ELR (cell line): ENCODE data around the gene UBE2E2.

Experiments used
- DNase-seq: peaks from one replicate; pipeline ENCODE4 v3.0.0-alpha.2; 2015; ENCODE audit warnings: low read depth

Gene UBE2E2

DNA sequence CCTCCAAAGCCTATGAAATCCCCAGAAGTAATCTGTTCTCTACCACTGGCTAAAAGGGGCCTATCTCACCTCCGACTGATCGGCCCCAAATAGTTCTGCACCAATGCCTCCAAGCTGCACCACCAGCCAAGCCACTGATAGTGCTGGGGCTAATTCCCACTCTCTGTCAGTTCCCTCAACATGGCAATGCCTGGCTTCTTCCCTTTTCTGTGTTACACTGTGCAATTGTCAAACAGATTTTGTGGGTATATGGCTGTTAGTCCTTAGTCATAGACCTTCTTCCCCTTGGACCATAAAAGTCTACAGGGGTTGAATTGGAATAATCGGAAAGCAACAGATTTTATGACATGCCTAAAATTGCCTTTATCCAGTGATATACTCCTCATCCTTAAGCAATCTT is 9.3 kb upstream of the UBE2E2 start:
- no peak for DNase-seq

DNA sequence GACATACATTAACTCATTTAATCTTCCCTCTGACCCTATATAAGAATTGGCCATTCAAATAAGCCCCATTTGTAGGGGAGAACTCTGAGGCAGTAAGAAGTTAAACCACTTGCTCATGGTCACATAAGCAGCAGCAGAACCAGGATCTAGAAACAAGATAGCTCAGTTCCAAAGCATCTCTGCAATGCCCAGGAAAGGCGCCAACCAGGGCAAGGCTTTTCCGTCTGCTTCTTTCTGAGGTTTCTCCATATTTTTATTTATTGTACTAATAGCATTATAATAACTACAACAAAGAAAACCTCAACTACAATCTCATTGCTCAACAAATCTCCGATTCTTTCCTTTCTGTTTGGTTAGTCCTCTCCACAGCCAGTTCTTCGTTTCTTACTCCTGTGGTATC is 4.3 kb upstream of the UBE2E2 start:
- no peak for DNase-seq

DNA sequence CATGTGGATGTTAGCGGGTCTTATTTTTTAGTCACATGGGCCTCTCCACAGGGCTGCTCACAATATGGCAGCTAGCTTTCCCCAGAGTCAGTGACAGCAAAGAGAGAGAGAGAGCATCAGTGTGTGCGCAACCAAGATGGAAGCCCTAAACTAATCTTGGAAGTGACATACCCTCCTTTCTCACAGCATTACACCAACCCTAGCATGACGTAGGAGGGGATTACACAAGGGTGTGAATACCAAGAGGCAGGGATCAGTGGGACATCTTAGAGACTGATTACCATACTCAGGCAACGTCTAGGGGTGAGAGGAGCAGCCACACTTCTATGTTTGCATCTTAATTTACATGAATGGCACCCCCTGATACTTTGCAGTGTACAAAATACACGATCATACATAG is 3.5 kb upstream of the UBE2E2 start:
- no peak for DNase-seq

DNA sequence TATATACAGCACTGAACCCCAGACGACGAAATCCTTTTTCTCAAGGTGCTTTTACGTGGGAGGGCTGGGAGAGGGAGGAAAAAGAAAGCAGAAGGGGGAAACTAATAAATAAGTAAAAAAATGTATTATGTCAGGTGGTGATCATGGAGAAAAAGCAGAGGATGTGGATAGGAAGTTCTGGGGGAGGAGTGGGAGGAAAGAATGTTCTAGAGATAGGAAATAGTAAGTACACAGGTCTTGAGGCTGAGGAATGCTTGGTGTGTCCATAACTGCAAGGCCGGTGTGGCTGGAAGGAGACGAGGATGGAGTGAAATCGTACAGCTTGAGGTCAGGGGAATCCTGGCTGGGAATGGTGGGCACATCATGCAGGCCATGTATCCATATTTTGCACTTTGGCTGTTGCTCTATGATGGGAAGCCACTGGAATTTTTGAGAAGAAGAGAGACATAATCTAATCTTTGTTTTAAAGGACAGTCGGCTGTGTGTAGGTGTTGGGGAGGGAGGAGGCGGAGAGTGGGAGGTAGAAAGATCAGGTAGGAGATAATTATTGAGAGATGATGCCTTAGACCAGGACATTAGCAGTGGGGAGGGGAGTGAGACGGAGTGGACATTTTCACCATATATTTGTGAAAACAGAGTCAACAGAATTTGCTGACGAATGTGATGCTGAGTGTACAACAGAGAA is 1.8 kb upstream of the UBE2E2 start:
- no peak for DNase-seq

DNA sequence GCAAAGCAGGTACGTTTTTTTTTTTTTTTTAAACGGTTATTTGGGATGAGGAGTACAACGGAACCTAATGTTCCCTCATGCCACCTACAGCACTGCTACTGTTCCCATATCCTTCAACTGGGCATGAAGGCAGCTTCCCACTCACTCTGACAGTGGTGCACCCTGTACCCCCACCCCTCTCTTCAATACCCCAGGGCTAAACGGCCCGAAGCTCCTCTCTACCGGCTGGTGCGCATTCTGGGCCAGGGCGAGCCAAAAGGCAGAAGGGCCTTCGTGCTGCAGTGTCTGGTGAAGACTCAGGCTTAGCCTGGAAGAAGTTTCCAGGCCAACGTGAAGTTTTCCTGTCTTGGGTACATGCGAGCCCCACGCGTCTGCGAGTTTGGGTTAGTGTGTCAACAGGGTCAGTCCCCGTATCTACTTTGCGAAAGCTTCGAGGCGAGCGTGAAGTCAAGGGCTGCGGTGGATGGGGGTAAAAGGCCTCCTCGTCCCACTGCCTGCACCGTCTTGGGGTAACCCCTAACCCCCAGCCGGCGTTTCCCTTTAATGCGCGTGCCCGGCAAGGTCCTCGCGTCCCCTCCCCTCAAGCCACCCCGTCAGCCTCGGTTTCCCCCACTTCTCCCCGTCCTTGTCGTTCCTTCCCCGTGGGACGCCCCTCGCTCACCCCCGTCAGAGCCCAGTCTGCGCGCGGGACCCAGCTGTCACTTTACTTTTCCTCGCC is 765 bp upstream of the UBE2E2 start:
- DNase-seq: peak; percentile 35

DNA sequence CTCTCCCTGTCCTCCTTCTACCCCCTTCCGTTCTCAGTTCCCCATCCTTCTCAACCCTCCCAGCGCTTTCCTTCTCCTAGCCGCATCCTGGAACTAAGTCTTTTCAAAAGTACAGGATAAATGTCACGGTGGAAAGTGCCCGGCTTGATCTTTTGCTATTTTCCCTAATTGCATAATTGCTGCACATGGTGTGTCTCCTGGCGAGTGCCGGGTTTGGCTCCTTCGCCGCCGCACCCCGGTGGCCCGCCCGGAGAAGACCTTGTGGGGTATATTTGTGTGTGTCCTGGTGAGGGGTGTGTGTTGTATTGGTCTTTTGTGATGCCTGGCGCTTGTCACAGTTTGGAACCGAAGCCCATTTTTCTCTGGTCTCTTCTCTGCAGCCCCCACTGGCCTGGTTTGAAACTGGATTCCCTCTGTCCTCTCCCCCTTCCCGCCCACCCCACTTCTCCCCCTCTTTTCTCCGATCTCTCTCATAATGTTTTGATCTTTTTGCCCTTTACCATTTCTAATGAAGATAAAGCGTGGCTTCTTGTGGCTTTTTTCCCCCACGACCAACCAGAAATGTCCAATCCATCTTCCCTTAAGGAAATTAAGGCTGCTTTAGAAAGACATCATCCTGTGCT is 692 bp downstream of the UBE2E2 start:
- DNase-seq: peak; percentile 40

DNA sequence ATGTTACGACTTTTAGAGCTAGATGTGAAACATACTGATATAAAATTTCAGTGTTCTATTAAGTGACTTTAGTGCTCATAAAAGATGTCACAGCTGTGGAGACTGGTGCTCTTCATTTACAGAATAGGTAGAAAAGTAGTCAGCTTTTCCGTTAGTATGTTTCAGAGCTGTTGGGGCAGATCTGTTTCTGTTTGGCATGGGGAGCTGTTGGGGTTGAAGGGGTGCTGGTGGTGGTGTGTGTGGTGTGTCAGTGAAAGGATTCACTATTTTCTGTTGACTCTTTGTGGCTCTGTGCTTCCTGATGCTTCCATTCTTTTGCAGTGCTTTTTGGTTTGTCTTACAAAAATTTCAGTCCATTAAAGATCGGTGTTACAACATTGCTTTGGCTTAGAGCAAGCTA is 3.2 kb downstream of the UBE2E2 start:
- no peak for DNase-seq

DNA sequence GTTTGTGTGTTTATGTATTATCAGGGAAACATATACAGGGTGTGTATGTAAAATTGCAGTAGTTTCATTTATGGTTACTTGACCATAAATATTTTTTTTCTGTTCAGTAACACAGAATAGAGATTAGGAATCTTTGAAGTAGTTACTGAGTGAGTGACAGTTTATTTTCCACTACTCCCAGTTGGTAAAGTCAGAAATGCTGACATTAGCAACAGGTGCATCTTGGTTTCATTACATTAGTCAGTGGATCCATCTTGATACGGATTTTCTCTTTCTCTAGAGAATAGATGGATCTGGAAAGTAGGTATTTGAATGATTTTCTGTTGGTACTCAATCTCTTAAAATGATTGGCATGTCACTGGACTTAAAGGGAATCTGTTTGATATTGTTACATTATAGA is 6.0 kb downstream of the UBE2E2 start:
- DNase-seq: no peak

DNA sequence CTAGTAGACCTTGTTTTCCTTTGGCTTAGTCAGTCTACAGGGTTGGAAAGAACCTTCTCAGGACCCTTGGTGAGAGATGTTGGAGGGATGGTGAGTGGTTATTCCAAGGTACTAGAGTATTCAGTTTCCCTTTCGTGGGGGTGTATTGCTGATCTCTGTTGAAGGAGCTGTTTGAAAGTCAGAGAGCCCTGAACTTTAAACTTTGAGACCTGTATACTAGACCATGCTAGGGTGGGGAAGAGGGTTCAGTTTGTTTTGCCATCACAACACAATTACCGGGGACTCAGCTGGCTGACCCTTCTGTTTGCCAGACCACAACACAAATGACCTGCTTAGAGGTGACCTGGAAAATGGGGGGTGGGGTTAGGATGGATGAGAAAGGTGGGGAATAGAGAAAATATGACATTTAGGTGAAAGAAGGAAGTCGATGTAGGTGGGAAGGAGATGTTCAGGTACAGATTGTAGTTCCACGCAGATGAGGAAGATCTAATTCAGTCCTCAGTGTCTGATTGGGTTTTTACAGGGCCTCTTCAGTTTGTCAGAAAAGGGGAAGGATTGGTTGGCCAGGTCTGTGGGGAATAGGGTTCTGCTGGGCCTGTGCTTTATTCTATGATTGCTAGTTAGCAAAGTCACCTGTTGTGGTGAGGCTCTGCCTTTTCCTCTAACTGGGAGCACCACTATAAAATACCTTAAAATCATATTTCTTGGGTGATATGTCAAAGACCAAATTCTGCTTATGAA is 6.8 kb downstream of the UBE2E2 start:
- DNase-seq: no peak

DNA sequence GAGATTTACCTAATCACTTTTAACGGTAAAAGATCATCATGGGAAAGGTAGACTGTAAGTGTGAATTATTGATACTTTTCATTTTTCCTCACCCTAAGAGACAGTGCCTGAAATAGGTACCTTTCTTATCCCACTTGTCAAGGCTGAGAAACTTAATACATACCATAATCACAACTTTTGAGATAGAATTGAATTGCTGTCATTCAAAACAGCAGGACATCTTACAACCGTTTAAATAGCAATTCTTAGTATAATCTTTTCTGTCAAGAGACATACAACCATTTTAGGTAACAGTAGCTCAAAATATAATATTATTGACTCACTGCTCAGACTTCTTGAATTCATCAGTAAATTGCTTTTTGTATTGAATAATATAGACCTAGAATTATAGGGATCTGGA is 10.7 kb downstream of the UBE2E2 start:
- DNase-seq: no peak

DNA sequence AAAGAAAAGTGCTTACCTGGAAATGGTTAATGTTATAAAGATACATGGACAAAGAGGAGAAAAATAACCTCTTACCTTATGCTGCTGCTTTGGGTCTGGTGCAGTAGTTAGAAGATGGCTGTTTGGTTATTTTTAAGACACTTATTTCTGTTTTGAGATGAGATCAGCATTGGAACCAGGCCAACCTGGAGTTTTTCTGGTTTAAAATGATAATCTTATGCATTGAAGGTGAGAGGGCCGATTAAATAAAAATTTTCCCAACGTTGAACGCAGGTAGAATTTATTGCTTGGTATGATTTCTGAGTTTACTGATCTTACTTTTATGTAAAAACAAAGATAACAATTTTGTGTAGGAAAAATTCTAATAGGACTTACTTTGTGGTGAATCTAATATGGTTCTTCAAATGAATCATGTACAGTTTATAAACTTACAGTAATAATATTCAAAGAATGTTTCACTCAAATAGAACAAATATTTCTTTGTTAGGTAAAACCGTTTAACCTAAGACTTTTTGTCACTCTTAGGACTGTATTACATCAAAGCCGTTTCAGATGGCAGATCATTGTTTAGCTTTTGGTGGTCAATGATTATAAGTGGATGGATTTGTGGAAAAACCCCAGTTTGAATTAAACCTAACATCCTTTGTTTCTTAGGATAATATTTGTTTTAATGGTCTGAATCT is 14.9 kb downstream of the UBE2E2 start:
- peak; percentile 52 for DNase-seq

DNA sequence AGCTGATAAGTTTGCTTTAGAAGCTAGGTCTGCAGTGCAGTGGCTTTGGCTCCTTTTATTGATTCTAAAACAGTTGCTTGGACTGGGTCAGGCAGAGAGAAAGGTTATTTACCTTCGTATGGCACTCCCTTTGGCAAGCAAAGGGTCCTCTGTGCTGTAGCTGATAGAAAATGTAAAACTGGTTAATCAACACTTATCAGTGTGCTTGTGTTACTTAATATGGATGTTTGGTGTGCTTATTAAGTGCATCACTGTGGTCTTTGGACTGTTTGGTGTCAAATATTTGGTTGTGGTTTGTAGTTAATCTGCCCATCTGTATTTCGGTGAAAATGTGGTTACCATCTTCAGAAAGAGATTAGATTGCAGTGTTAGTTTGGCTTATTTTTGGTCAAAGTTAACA is 16.0 kb downstream of the UBE2E2 start:
- DNase-seq: no peak

DNA sequence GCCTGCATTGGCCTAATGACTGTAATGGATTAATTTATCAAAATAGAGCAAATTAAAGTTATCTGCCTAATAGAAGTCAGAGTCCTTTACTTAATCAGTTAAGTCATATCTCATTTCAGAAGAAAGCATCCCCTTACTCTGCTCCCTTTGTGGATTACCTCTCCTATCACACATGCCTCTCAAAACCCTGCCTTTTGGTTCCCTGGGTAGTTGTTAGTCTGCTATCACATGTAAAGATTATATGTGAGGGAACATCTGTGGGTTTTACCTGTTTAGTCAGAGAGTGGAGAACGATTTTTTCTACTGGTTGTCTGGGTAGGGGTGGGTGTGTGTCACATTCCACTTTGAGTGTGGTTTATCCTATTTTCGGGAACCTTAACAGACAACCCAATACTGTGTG is 16.4 kb downstream of the UBE2E2 start:
- no peak for DNase-seq

DNA sequence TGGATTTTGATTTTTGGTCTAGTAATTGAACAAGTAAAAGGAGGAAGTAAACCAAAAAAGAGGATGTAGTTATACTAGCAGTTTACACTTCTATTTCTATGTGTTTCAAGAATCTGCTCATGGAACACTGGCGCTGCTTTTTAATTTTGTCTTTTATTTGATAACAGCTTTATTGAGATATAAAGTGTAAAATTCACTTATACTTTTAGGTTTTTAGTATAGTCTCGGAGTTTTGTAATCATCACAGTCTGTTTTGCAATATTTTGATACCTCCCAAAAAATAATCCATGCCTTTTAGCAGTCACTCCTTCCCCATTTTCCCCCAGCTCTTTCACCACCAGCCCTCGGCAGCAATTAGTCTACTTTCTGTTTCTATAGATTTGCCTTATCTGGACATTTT is 18.0 kb downstream of the UBE2E2 start:
- no peak for DNase-seq

DNA sequence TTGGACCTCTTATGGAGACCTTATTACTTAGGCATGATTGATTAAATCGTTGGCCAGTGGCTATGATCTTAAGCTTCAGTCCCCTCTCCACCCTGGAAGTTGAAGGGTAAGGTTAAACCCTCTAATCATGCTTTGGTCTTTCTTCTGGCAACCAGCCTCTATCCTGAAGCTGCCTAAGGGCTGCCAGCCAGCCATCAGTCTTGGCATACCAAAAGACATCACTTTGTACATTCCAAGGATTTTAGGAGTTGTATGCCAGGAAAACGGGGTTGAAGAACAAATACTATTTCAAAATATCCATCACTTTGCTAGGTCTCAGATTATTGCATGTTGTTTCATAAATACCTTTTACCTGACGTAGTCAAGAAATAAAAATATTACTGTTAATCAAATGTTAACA is 28.9 kb downstream of the UBE2E2 start:
- no peak for DNase-seq

DNA sequence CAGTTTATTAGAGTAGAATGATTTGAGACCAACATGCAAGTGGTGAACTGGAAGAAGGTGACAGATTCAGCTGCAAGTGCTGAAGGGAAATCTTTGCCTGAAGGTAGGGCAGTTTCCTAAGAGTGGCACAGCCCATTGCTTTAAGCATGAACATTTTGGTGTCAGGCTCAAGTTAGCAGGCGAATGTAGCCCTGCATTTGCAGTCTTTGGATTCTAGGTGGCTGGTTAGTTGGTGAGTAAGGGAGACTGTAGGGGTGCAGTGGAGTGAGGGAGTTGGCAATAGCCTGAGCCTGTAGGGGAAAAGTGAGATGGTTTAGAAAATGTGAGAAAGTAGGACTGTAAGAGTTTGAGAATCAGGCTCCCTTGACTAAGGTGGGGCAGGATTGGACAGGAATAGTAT is 29.7 kb downstream of the UBE2E2 start:
- no peak for DNase-seq

DNA sequence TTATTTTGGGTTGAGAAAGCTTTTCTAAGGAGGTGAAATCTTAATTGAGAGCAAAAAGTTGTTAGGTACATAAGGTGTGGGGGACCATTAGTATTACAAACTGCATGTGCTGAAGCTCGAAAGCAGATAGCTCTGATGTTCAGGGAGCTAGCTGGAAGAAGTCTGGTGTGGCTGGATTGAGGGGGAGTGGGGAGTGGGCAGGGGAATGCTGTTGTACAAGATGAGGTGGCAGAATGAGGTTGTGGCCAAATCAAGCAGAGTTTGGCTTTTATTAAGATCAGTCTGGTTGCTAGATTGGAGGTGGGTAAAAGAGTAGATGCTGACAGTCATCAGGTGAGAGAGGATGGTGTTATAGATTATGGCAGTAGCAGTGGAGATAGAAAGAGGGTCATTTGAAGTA is 32.1 kb downstream of the UBE2E2 start:
- DNase-seq: no peak

DNA sequence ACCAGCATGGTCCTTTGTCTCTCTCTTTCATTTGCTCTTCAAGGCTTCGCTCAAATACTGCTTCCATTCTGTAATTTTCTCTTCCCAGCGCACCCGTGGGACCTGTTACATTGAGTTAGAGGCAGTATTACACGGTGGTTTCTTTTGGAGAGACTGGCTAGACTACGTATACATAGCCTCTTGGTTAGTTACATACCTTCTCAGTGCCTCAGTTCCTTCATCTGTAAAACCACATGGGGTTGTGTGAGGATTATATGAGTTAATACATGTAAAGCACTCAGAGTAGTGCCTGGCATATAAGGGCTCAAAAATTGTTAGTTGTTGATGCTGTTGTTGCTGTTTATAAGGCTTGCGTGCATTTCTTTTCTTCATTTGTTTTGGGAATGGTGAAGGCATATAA is 33.8 kb downstream of the UBE2E2 start:
- DNase-seq: no peak

DNA sequence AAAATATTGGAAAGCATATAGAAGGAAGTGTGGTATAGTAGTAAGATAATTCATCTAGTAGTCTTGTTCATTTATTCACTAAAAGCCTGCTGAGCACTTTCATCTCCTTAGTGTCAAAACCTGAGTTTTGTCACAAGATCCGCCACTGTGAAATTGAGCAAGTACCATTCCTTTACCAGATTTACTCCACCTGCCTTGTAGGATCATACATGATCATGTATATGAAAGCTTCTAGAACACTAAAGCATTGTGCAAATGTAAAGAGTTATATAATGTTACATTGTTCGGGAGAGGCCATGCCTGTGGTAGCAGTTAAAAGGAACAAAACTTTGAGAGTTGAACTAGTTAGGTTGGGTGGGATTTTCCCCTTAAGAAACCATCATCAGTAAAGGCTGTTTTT is 35.0 kb downstream of the UBE2E2 start:
- DNase-seq: no peak

DNA sequence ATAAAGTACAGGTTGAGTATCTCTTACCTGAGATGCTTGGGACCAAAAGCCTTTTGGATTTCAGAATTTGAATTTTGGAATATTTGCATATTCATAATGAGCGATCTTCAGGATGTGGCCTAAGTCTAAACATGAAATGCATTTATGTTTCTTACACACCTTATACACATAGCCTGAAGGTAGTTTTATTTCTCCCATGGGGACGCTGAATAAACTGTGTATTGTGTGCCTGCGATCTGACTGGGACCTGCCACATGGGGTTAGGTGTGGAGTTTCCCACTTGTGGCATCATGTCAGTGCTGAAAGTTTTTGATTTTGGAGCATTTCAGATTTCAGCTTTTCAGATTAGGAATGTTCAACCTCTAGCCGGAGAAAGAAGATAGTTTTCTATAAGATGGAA is 35.5 kb downstream of the UBE2E2 start:
- no peak for DNase-seq

DNA sequence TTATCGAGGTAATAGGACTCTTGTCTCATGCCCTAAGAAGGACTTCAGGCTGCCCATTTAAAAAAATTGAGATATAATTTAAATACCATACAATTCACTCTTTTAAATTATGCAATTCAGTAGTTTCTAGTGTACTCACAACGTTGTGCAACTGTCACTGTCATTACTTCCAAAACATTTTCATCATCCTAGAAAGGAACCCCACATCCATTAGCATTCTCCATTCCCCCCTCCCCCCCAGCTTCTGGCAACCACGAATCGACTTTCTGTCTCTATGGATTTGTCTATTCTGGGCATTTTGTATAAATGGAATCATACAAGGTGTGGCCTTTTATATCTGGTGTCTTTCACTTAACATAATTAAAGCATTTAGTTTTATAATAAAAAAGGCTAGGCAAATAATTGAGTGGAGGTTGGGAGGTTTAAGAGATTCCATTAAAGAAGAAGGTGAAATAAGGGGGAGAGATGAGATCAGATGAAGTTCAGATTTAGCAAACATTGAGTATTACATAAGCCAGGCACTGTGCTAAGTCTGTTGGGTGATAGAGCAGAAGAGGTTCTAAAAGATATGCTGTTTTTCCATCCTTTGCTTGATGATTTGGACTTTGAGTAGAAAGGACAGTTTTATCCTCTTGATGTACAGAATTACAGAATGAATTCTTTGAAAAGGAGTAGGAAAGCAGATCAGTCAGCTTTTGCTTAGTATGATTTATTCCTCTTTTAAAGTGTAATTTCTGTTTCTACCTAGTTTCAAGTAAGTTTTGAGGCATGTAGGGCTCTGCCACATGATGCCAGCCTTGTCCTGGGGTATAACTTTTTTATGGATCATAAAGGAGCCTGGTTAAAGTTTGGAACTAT is 36.3 kb downstream of the UBE2E2 start:
- DNase-seq: no peak
